SHP77 treated with DMSO at 0.1 percent for 48 hours (cell line): ENCODE data around the gene GABRA5.
"Not testable (repeated sequence)": the region's sequence is repeated elsewhere in the genome, so short reads cannot be mapped to it uniquely, and the experiment has no call there.

Experiments
- DNase-seq: peaks from one replicate; lab custom pipeline; 2025; lab: John Stamatoyannopoulos, UW

The GABRA5 gene

GRCh38 chr15:26877831-26878230, 11.0 kb downstream of the GABRA5 start:
- no peak for DNase-seq

- DNase-seq, result no peak
Measured at GRCh38 chr15:26879706-26880105, 12.8 kb downstream of the GABRA5 start.

- no peak for DNase-seq
Measured at GRCh38 chr15:26882112-26882511, 15.2 kb downstream of the GABRA5 start.

GRCh38 chr15:26882616-26883365, 15.9 kb downstream of the GABRA5 start:
- no peak for DNase-seq

GRCh38 chr15:26883466-26883865, 16.6 kb downstream of the GABRA5 start:
- DNase-seq, result no peak

GRCh38 chr15:26886566-26886965, 19.7 kb downstream of the GABRA5 start:
- no peak for DNase-seq

GRCh38 chr15:26887926-26888666, 21.2 kb downstream of the GABRA5 start:
- DNase-seq, result no peak

- no peak for DNase-seq
Measured at GRCh38 chr15:26888761-26889160, 21.9 kb downstream of the GABRA5 start.

- DNase-seq, result peak; percentile 37
Measured at GRCh38 chr15:26889298-26889898, 22.5 kb downstream of the GABRA5 start.

GRCh38 chr15:26890451-26890850, 23.6 kb downstream of the GABRA5 start:
- no peak for DNase-seq

- no peak for DNase-seq
Measured at GRCh38 chr15:26890988-26891387, 24.1 kb downstream of the GABRA5 start.

- DNase-seq, result peak; percentile 56
Measured at GRCh38 chr15:26891448-26892181, 24.8 kb downstream of the GABRA5 start.

- DNase-seq, result no peak
Measured at GRCh38 chr15:26892182-26892518, 25.3 kb downstream of the GABRA5 start.

GRCh38 chr15:26892678-26893077, 25.8 kb downstream of the GABRA5 start:
- no peak for DNase-seq

GRCh38 chr15:26893351-26894065, 26.6 kb downstream of the GABRA5 start:
- DNase-seq, result no peak

- DNase-seq, result no peak
Measured at GRCh38 chr15:26894181-26894580, 27.3 kb downstream of the GABRA5 start.

GRCh38 chr15:26895346-26895745, 28.5 kb downstream of the GABRA5 start:
- not testable (repeated sequence) for DNase-seq

GRCh38 chr15:26899658-26900057, 32.8 kb downstream of the GABRA5 start:
- DNase-seq, result no peak

GRCh38 chr15:26901041-26901440, 34.2 kb downstream of the GABRA5 start:
- no peak for DNase-seq

GRCh38 chr15:26910715-26911114, 43.9 kb downstream of the GABRA5 start:
- DNase-seq, result no peak

GRCh38 chr15:26921433-26921832, 54.6 kb downstream of the GABRA5 start:
- no peak for DNase-seq

GRCh38 chr15:26926081-26926480, 59.2 kb downstream of the GABRA5 start:
- DNase-seq, result no peak
